Hepatocyte (in vitro differentiated cells): ENCODE results near the gene CD4. TPM values are rescaled to one million over a fixed set of nuclear protein-coding genes. Genes with fewer than 3 reads are reported as not detected.

Experiments
- DNase-seq: peaks from one replicate; pipeline ENCODE4 v3.0.0-alpha.2; 2016; ENCODE audit warnings: low spot score
- H2AFZ ChIP-seq: fragments of 200-600 bp; sonication (generic); 2 replicates; pipeline ENCODE4 v1.6.0; 2016; ENCODE audit warnings: antibody characterized with exemption, mild to moderate bottlenecking
- H3K27ac ChIP-seq: fragments of 200-600 bp; sonication (generic); 2 replicates; pipeline ENCODE4 v1.5.1; 2016; ENCODE audit warnings: mild to moderate bottlenecking
- H3K27me3 ChIP-seq: fragments of 200-600 bp; sonication (generic); 2 replicates; pipeline ENCODE4 v1.6.1; 2016
- H3K36me3 ChIP-seq: fragments of 200-600 bp; sonication (generic); replicated peaks from 2 replicates; pipeline ENCODE4 v1.5.1; 2016; ENCODE audit warnings: low read depth; ENCODE audit not compliant: insufficient read depth
- H3K4me1 ChIP-seq: fragments of 200-600 bp; sonication (generic); 2 replicates; pipeline ENCODE4 v1.5.1; 2016; ENCODE audit warnings: mild to moderate bottlenecking, moderate library complexity; ENCODE audit not compliant: insufficient read depth
- H3K4me2 ChIP-seq: fragments of 200-600 bp; sonication (generic); 2 replicates; pipeline ENCODE4 v1.6.0; 2016
- H3K4me3 ChIP-seq: fragments of 200-600 bp; sonication (generic); 2 replicates; pipeline ENCODE4 v1.5.1; 2016; ENCODE audit warnings: mild to moderate bottlenecking
- H3K79me2 ChIP-seq: fragments of 200-600 bp; sonication (generic); 2 replicates; pipeline ENCODE4 v1.6.0; 2017; ENCODE audit warnings: mild to moderate bottlenecking
- H3K9me2 ChIP-seq: fragments of 200-600 bp; sonication (generic); replicated peaks from 2 replicates; pipeline ENCODE4 v1.6.0; 2017; ENCODE audit warnings: mild to moderate bottlenecking; ENCODE audit not compliant: insufficient read depth
- H3K9me3 ChIP-seq: fragments of 200-600 bp; sonication (generic); 2 replicates; pipeline ENCODE4 v1.5.1; 2016; ENCODE audit warnings: low read depth, mild to moderate bottlenecking
- H4K20me1 ChIP-seq: fragments of 200-600 bp; sonication (generic); 2 replicates; pipeline ENCODE4 v1.6.0; 2016; ENCODE audit warnings: mild to moderate bottlenecking; ENCODE audit not compliant: insufficient read depth, poor library complexity, severe bottlenecking
- EZH2 ChIP-seq: fragments of 200-600 bp; sonication (generic); IDR thresholded peaks from 2 replicates; pipeline ENCODE4 v1.6.1; 2016; ENCODE audit warnings: antibody characterized with exemption, mild to moderate bottlenecking, borderline replicate concordance
- EZH2phosphoT487 ChIP-seq: fragments of 200-600 bp; sonication (generic); IDR thresholded peaks from one replicate; pipeline ENCODE4 v1.6.1; 2018; ENCODE audit warnings: antibody characterized with exemption, mild to moderate bottlenecking, low read depth, moderate library complexity; ENCODE audit not compliant: unreplicated experiment, severe bottlenecking
- WGBS: methylation state at CpG from one replicate; pipeline ENCODE4 v1.1.6; 2016; ENCODE audit warnings: low lambda C conversion rate; ENCODE audit errors: missing lambda C conversion rate; 5-methylcytosine and 5-hydroxymethylcytosine counted together
- polyA plus RNA-seq: library from polyadenylated mRNA; unstranded; fragments of >200 nt; fragmentation: Nextera tagmentation; extraction: Ambion mirVana; gene quantifications from 2 replicates; pipeline ENCODE4 v1.2.1, GENCODE V29; 2016
- total RNA-seq: library from RNA; depleted of rRNA; stranded (reverse); fragments of >200 nt; gene quantifications from 2 replicates; pipeline ENCODE4 v1.2.3, GENCODE V29; 2014
- TF ChIP-seq, protein P1 (sequence below): fragments of 200-600 bp; sonication (generic); IDR thresholded peaks from 2 replicates; pipeline ENCODE4 v1.5.1; 2016; ENCODE audit warnings: antibody characterized with exemption, mild to moderate bottlenecking; ENCODE audit not compliant: poor library complexity

CD4 gene
- total and polyA plus RNA-seq, 2 experiments from 2014 or later: 2.7 to 6.4 TPM

DNA sequence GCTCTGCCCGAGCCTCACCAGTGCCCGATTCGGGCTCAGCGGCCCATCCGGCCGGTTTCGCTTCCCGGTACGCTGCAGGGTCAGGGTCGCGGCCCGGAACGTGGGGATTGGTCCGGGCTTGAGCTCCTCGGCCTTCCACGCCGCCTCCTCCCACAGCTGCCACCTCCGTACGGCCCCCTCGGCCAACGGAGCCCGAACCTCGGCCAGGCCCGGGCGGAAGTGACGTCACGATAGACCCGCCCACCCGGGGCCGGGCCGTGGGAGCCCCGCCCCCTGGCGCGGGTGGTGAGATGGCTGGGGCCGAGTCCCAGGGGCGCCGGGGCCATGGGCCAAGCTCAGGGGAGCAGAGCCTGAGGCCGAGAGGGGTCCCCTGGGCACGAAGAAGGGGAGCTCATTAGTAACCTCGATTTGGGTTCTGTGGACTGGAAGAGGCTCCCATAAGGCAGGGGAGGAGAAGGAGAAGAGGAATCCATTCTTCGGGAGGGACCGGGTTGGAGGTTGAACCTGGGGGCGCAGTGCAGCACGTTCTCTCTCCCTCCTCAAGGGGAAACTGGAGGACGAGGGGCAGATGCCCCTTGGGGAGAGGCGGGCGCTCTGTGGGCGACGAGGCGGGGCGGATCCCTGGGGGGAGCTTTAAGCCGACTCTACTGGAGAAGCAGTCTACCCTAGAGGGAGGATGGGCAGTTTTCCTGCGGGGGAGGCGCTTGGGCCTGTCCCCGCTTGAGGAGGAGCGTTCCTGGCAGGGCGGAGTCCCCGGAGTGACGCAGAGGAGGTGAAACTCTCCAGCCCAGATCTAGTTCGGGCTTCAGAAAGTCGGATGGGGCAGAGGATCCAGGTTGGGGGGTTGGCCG lies 36.2 kb upstream of the CD4 start, which contains the start of gene MLF2:
MLF2 (minus strand) TSS at position 221 of the 851 bp plus-strand sequence. CDS start 807 bp downstream, outside the sequence.
- Histone ChIP-seq H3K4me3 (peak within 1 kb of the TSS; percentile 92), H3K79me2 (peaks cover 26% of the 10 kb centered on the region), H3K4me1 (peaks cover 7% of the 10 kb centered on the region), H3K9me3 (no peaks in the 10 kb centered on the region), H3K9me2 (no peaks in the 10 kb centered on the region), H3K27ac (peak within 1 kb of the TSS; percentile 100), H3K36me3 (no peaks in the 10 kb centered on the region), H4K20me1 (peaks cover 12% of the 10 kb centered on the region), H3K27me3 (no peaks in the 10 kb centered on the region), H2AFZ (peak within 1 kb of the TSS; percentile 72), H3K4me2 (peak within 1 kb of the TSS; percentile 89)
- TF ChIP-seq EZH2phosphoT487: no peak
- TF ChIP-seq, protein P1, sequence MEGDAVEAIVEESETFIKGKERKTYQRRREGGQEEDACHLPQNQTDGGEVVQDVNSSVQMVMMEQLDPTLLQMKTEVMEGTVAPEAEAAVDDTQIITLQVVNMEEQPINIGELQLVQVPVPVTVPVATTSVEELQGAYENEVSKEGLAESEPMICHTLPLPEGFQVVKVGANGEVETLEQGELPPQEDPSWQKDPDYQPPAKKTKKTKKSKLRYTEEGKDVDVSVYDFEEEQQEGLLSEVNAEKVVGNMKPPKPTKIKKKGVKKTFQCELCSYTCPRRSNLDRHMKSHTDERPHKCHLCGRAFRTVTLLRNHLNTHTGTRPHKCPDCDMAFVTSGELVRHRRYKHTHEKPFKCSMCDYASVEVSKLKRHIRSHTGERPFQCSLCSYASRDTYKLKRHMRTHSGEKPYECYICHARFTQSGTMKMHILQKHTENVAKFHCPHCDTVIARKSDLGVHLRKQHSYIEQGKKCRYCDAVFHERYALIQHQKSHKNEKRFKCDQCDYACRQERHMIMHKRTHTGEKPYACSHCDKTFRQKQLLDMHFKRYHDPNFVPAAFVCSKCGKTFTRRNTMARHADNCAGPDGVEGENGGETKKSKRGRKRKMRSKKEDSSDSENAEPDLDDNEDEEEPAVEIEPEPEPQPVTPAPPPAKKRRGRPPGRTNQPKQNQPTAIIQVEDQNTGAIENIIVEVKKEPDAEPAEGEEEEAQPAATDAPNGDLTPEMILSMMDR: peak; percentile 98
- 0% methylated on average over 28 of the region's 62 CpGs for WGBS
- DNase-seq: peak; percentile 98

- H3K9me2 ChIP-seq: no peaks in the 10 kb centered on the region
- H3K36me3 ChIP-seq: no peaks in the 10 kb centered on the region
- H3K27me3 ChIP-seq: no peaks in the 10 kb centered on the region
- H3K79me2 ChIP-seq: peaks cover 26% of the 10 kb centered on the region
- H3K4me2 ChIP-seq: peak overlapping the region; percentile 49
- peak overlapping the region; percentile 68 for H3K27ac ChIP-seq
- H3K9me3 ChIP-seq: no peaks in the 10 kb centered on the region
- H3K4me3 ChIP-seq: no peak overlapping the region
- 0% methylated on average over 7 of the region's 7 CpGs for WGBS
- peak; percentile 49 for DNase-seq
- H3K4me1 ChIP-seq: peaks cover 7% of the 10 kb centered on the region
- TF ChIP-seq EZH2 (no peak), EZH2phosphoT487 (no peak)
- TF ChIP-seq, protein P1: no peak
- no peak overlapping the region for H2AFZ ChIP-seq
- H4K20me1 ChIP-seq: peaks cover 11% of the 10 kb centered on the region
Observed at GRCh38 chr12:6753772-6754356, 35.5 kb upstream of the CD4 start.

- no peaks in the 10 kb centered on the region for H3K9me3 ChIP-seq
- no peak overlapping the region for H3K4me3 ChIP-seq
- no peak for DNase-seq
- TF ChIP-seq EZH2 (no peak), EZH2phosphoT487 (no peak)
- TF ChIP-seq, protein P1: no peak
- no peaks in the 10 kb centered on the region for H3K36me3 ChIP-seq
- peak overlapping the region; percentile 68 for H3K27ac ChIP-seq
- H2AFZ ChIP-seq: no peak overlapping the region
- peak overlapping the region; percentile 49 for H3K4me2 ChIP-seq
- peaks cover 26% of the 10 kb centered on the region for H3K79me2 ChIP-seq
- H3K4me1 ChIP-seq: peaks cover 8% of the 10 kb centered on the region
- peaks cover 10% of the 10 kb centered on the region for H4K20me1 ChIP-seq
- no peaks in the 10 kb centered on the region for H3K9me2 ChIP-seq
- WGBS: 97% methylated on average over 2 of the region's 2 CpGs
- no peaks in the 10 kb centered on the region for H3K27me3 ChIP-seq
Observed at GRCh38 chr12:6754411-6754810, 34.9 kb upstream of the CD4 start.
